ENCODE data around the gene IGSF1.
"Not testable (repeated sequence)": the region's sequence is repeated elsewhere in the genome, so short reads cannot be mapped to it uniquely, and the experiment has no call there.

IGSF1 gene

DNA sequence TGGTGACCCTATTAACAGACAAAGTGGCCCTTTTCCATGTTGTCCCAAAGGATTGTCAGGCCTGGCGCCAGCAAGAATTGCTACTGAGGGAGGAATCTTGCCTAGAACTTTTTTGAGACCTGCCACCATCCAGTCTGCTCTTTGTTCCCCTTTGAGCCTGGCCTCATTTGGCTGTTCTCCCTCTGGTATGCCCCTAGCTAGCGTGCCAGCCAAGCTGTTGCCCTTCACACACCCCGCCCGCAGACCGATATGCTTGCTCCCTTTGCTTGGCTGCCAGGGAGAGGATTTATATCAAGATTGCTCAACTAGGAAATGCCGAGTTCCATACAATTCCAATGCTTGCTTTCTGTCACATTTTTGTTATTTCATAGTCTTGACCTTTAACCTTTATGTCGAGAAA lies 24.4 kb downstream of the IGSF1 start:
- no peak for DNase-seq

DNA sequence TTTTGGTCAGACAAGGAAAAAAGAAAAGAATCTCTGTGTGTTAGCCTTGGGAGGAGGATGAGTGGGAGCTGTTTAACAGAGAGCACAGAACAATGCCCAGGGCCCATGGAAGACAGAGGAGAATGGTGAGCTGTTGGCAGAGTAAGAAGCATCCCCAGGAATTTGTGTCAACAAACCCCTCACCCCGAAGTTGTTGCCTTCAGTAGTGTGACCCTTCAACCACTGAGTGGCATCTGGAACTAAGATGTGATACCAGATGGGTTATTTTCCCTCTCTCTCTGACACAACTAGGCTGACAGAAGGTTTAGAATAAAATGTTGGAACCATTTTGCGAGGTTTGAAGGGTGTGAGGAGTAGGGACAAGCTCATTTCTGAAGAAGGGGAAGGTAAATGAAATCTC lies 25.1 kb downstream of the IGSF1 start:
- no peak for DNase-seq

DNA sequence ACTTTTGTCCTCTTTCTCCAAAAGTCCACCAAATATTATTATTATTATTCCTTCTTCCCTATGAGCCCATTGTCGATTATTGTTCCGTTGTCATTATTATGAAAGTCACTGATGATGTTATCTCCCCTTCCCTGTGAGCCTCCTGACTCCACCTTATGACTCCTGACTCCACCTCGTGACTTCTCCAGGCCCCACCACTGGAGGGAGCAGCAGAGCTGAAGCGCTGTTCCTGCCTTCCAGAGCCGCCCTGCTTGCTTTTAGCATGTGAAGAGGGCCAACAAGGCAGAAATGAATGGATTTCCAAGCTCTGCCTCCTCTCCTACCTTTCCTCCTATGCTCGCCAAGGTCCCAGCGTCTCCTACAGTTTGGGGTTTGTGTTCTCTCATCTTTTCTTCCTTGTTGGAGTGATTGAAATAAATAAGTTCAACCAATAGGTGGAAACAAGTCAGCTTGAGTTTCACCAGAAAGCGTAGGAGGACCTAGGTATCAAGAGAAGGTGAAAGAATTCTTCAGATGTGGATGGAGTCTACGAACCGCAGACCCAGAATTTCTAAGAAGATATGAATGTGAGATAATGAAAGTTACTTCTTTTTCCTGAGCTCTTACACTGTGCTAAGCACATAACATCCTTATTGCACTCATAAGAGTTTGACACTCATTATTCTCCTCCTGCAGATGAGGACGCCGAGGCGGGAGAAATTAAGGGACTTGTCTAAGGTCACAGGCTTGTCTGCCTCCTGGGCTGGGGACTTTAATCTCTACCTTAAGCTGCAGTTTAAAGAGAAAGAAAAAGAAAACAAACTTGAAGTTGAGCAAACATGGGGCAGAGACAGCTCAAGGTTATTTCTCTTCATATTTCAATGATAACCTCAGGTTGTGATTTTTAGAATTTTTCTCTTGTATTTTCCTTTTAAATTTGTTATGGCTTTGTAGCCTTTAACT lies 26.1 kb downstream of the IGSF1 start:
- DNase-seq: no peak

DNA sequence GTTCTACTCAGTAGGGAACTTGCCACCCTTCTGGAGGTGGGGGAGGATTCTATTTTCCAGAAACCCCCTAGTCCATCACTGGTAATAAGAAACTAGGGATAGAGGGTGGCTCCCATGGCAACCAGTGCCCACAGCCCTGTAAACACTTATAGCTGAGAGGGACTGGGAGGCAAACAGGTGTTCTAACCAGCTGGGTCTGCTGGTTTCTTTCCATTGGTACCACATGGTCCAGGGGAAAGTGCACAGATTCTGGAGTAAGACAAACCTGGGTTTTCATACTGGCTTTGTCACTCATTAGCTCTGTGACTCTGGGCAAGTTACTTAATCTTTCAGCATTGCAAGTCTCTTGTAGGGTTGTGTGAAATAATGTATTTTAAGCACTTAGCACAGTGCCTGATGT lies 26.9 kb downstream of the IGSF1 start:
- DNase-seq: no peak

DNA sequence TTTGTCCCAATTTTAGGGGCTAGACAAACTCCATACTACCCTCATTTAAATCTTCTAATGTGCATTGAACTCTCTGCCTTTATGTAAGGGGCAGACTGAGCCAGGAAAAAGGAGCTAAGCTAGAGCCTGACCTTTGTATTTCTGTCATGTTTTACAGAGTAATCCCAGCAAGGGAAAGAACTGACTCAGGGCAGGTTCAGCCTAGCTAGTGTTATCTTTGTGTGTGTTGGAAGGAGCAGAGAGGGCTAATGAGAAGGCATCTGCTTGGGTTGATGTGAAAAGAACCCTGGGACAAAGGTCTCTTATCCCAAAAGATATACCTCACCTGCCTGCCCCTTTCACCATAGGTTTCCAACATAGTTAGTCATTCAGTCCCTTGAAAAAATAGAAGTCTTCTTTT lies 31.7 kb downstream of the IGSF1 start:
- DNase-seq: no peak

DNA sequence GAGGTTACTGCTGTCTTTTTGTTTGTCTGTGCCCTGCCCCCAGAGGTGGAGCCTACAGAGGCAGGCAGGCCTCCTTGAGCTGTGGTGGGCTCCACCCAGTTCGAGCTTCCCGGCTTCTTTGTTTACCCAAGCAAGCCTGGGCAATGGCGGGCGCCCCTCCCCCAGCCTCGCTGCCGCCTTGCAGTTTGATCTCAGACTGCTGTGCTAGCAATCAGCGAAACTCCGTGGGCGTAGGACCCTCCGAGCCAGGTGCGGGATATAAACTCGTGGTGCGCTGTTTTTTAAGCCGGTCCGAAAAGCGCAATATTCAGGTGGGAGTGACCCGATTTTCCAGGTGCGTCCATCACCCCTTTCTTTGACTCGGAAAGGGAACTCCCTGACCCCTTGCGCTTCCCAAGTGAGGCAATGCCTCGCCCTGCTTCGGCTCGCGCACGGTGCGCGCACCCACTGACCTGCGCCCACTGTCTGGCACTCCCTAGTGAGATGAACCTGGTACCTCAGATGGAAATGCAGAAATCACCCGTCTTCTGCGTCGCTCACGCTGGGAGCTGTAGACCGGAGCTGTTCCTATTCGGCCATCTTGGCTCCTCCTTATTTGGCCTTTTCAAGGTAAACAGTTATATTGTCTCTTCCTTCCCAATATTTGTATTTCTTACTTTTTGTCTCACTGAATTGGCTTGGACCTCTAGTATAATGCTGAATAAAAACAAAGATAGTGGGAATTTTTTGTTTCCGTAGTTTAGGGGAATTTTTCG lies 37.9 kb downstream of the IGSF1 start:
- not testable (repeated sequence) for DNase-seq

DNA sequence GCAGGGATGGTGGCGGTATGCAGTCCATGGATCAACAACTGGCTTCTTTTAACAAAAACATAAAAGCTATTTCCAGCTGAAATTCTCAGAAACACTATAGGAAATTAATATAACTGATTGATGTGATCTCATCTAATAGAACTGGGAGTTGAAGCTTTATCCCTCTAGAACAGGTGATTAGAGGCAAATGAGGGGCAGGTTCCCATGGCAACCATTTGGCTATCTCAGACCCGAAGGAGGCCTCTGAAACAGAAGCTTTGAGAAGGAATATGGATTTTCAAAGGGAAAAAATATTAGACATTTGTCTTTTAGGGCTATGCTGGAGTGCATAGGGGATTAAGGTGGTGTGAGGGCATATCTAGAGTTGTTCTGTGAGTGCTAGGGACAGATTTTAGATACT lies 50.0 kb downstream of the IGSF1 start:
- no peak for DNase-seq

DNA sequence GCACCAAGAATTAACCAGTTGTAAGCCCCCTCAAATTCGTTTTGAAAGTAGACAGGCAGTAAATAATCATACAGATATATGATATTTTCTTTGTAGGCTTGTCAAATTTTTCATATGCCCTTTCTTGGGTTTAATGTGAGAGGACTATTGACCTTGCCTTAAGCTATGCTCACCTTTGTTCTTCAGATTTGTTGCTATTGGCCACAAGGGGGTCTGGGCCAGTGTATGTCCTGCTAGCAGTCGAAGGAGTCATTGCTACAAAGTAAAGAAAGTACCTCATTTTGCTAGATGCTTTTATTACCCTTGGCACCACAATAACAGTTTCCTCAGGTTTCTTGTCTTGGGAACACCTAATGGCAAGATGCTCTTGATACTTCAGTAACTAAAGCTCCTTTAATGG lies 51.7 kb downstream of the IGSF1 start:
- no peak for DNase-seq

DNA sequence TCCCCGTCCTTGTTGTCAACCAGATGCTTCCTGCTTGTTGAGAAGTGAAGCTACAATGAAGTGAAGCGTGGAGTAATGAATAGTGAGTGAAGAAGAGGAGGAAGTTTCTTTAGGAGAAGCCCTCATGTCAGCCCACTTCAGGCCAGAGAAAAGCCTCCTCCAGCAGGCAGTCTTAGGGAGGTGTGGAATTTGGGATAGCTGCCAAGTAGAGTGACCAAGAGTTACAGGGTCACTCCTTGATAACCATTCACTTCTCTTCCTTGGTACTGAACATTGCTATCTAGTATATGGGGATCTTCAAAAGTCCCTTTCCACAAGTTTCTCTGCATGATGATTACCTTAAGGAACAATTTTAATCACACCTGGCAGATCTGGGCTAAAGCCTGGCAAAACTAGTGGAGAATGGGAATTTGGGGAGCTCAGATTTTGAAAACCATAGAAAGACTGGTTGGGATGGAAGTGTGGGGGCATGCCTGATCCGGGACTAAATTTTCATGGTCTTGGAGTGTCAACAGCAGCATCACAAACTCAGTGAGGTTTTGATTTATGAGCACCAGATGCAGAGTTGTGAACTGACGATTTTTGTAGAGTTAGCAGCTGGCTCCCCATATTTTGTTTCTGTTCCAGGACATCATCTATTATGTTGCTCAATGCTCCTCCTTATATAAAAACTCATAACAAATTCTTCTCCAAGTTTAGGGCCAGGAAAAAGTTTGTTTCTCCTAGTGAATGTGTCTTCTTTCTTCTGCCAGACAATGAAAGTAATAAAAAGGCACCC lies 53.1 kb downstream of the IGSF1 start:
- no peak for DNase-seq

DNA sequence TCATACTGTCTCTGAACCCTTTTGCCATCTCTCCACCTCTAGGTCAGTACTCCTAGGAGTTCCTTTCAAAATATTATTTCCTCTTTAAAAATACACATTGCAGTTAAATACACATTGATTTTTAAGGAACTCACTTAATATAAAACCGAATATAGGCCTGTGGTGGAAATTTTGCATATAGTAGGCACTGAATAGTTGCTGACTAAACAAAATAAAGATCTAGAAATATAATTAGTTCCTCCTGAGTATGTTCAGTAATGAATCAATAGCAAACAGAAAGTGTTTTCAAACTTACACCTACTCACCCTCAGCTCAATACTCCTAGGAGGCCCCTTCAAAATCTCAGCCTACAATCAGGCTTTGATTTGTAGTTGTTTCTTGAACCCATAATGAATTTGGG lies 61.5 kb downstream of the IGSF1 start:
- DNase-seq: no peak

DNA sequence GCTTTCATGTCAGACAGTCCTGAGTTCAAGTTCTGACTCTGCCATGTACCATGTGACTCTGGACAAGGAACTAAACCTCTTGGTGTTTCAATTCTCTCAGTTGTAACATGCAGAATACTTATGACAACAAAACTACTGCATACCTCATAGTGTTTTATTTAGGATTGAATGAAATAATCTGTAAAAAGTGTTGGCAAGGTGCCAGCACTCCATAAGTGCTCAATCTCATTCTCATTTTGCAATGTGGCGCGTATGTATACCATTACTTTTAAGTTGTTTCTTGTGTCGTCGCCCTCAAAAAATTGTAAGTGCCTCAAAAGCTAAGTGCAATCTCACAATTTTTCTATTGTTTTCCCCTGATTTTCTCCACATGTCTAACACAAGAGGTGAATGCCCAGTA lies 62.5 kb downstream of the IGSF1 start:
- no peak for DNase-seq

DNA sequence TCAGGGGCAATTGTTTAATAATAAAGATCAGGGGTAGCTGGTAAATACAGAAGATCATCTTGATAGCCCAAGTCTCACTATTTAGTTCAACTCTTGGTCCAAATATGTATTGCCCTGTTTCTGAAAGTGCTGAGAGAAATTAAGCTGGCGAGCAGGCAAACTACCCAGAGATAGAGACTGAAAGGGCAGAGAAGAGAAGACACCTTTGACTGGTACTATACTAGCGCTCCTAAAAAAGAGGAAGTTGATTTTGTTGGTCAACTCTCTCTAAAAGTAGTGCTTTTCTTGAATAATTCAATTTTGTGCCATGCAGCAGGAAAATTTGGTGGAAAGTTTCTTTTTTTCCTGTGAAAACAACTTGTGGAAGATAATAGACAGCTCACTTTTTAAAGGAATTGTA lies 64.0 kb downstream of the IGSF1 start:
- DNase-seq: no peak

Measured in CD4-positive, alpha-beta T cell treated with Interleukin-21 for 1 hour (primary cell).